Heart left ventricle (tissue), 16 donors: ENCODE measurements around the gene GPRC5D. TPM values are rescaled to one million over a fixed set of nuclear protein-coding genes. Genes with fewer than 3 reads are reported as not detected.
A peak's percentile ranks its signal among the peaks of the same experiment; 100 is the strongest.

Experiments used
- ATAC-seq, 4 donors: fragments of 200-7000 bp; cut with Tn5 transposase; one replicate each; pipeline ENCODE4 v1.9.1; 2020 to 2022; ENCODE audit warnings: moderate library complexity in 4 of 4, mild to moderate bottlenecking in 3 of 4, moderate number of reproducible peaks in 1 of 4
- DNase-seq, 5 donors: peaks; one replicate each; pipeline ENCODE4 v3.0.0-alpha.2; 2020
- H3K27ac ChIP-seq, 12 donors: fragments of 200-600 bp; sonication (generic) in 4 of 12; one replicate each; pipeline versions ENCODE4 v1.5.0 to v1.8.0; 2016 to 2022; ENCODE audit warnings: mild to moderate bottlenecking in 2 of 12
- H3K27me3 ChIP-seq, 9 donors: fragments of 200-600 bp; sonication (generic) in 2 of 9; one replicate each; pipeline versions ENCODE4 v1.5.1 to v1.8.0; 2016 to 2022; ENCODE audit warnings: mild to moderate bottlenecking in 3 of 9
- H3K36me3 ChIP-seq, 9 donors: fragments of 200-600 bp; sonication (generic) in 2 of 9; one replicate each; pipeline versions ENCODE4 v1.5.0 to v1.8.0; 2018 to 2022; ENCODE audit warnings: mild to moderate bottlenecking in 2 of 9
- H3K4me1 ChIP-seq, 12 donors: fragments of 200-600 bp; sonication (generic) in 4 of 12; one replicate each; pipeline versions ENCODE4 v1.5.0 to v1.8.0; 2016 to 2022; ENCODE audit warnings: mild to moderate bottlenecking in 3 of 12
- H3K4me3 ChIP-seq, 12 donors: fragments of 200-600 bp; sonication (generic) in 4 of 12; one replicate each; pipeline versions ENCODE4 v1.5.0 to v1.8.0; 2017 to 2022; ENCODE audit warnings: mild to moderate bottlenecking in 9 of 12, moderate library complexity in 4 of 12
- H3K9me3 ChIP-seq, 12 donors: fragments of 200-600 bp; sonication (generic) in 4 of 12; one replicate each; pipeline versions ENCODE4 v1.5.0 to v1.8.0; 2016 to 2022; ENCODE audit warnings: mild to moderate bottlenecking in 1 of 12
- POLR2A ChIP-seq, 2 donors: fragments of 450-650 bp; IDR thresholded peaks; one replicate each; pipeline ENCODE4 v1.6.1; 2017; ENCODE audit warnings: antibody characterized with exemption in 2 of 2, mild to moderate bottlenecking in 2 of 2, moderate library complexity in 2 of 2
- WGBS, 4 donors: extraction: QIAGEN DNeasy Blood & Tissue Kit in 2 of 4; methylation state at CpG; one replicate each; pipeline versions ENCODE4 v1.1.5 to v1.1.7; 2013 to 2018; 5-methylcytosine and 5-hydroxymethylcytosine counted together
- intact Hi-C, 10 donors: fragments of 100-400 bp; cut with DNase I; formaldehyde crosslinking; loops; one replicate each; pipeline versions ENCODE4 v1.11.1 to v1.14.2; 2022
- polyA plus RNA-seq, 2 donors: library from polyadenylated mRNA; stranded (reverse); fragments of 200-250 nt; gene quantifications; one replicate each; pipeline ENCODE4 v1.2.3, GENCODE V29; 2013
- total RNA-seq, 9 donors: library from RNA; depleted of rRNA in 2 of 9; stranded (reverse); fragments of >200 nt in 2 of 9; fragmentation: NEBNext Ultra II Directional in 3 of 9; extraction: Animal tissue kit (Norgen Biotek cat#: 25700) in 3 of 9; gene quantifications; one replicate each; pipeline versions ENCODE4 v1.1.0 to v1.2.4, GENCODE V29; 2016 to 2023
- TF ChIP-seq, protein P1 (sequence below), 12 donors: fragments of 200-600 bp; sonication (generic) in 4 of 12; IDR thresholded peaks; one replicate each; pipeline versions ENCODE4 v1.5.0 to v1.8.0; 2018 to 2022; ENCODE audit warnings: antibody characterized with exemption in 12 of 12, mild to moderate bottlenecking in 5 of 12
- donor health status: ischemic (EF 13 %, LVEDD 7.1; RV severe dilation, severe dysfunction).
- donor health status: healthy with polysubstance abuse.
- donor health status: DM: no; HTN: yes; CAD: no.
- donor health status: DM: no; HTN: no; CAD: no.
- donor health status: ischemic (EF 25% LVEDD 6.9; RV normal size, moderate dysfunction).
- donor health status: ischemic (EF 25% LVEDD 5.7; RV mildly dilated, moderate dysfunction).
- donor health status: healthy.
- donor health status: DM: yes; HTN: yes; CAD: no.
- donor health status: ischemic (EF 35%, LVEDD 5.7; RV mildly dilated, moderate dysfunction).
- donor health status: nonischemic (EF 11% LVEDD 7.7; RV severe dilation, severe dysfunction).
- donor health status: DM: yes; HTN: yes; CAD: no.
- donor health status: PGD.
- donor health status: ischemic (EF 29% LVEDD 5.4; RV normal size, mild dysfunction).
- donor health status: nonischemic (EF 23%, LVEDD 6.1; RV moderate dilation, normal function).

The GPRC5D gene
- total and polyA plus RNA-seq, 11 donors, result 0.11 TPM; not detected in 10

DNA sequence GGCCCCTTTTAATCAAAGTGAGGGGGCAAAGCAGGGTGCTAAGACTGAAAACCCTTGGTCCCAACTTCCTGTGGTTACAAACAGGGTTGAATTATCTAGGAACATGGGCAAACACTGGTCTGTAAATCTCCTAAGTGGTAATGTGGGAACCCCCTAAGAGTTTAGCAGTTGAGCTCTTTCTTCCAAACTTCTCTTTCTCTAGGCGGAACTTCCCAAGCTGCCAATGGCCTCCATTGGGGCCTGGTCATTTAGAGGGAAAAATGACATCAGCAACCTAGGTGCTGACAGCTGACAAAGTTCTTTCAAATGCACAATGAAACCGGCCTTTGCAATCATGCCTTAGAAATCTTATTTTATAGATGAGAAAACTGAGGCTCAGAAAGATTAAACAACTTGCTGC, 30.4 kb upstream of the GPRC5D start:
- 85 to 89% (median 88%) methylated on average over 2 of the region's 2 CpGs for WGBS, 4 donors
- no peak for DNase-seq
- Histone ChIP-seq H3K9me3 (no peaks in the 10 kb centered on the region), H3K4me1 (peaks cover 0 to 15% (median 5%) of the 10 kb centered on the region in 12 donors), H3K27ac (no peak overlapping the region), H3K4me3 (no peak overlapping the region), H3K36me3 (peaks cover 0 to 91% (median 65%) of the 10 kb centered on the region in 9 donors), H3K27me3 (no peaks in the 10 kb centered on the region)
- intact Hi-C loops, result loop anchor here in 9 of 10 donors (2.0 to 10.0 kb wide), 7 partner anchors 60 to 252 kb away; no protein-coding TSS in a partner anchor
- no peak for ATAC-seq
- TF ChIP-seq, protein P1, sequence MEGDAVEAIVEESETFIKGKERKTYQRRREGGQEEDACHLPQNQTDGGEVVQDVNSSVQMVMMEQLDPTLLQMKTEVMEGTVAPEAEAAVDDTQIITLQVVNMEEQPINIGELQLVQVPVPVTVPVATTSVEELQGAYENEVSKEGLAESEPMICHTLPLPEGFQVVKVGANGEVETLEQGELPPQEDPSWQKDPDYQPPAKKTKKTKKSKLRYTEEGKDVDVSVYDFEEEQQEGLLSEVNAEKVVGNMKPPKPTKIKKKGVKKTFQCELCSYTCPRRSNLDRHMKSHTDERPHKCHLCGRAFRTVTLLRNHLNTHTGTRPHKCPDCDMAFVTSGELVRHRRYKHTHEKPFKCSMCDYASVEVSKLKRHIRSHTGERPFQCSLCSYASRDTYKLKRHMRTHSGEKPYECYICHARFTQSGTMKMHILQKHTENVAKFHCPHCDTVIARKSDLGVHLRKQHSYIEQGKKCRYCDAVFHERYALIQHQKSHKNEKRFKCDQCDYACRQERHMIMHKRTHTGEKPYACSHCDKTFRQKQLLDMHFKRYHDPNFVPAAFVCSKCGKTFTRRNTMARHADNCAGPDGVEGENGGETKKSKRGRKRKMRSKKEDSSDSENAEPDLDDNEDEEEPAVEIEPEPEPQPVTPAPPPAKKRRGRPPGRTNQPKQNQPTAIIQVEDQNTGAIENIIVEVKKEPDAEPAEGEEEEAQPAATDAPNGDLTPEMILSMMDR (IDR thresholded peaks at IDR 0.05), result no peak
- no peak for TF ChIP-seq POLR2A (IDR thresholded peaks at IDR 0.05)

DNA sequence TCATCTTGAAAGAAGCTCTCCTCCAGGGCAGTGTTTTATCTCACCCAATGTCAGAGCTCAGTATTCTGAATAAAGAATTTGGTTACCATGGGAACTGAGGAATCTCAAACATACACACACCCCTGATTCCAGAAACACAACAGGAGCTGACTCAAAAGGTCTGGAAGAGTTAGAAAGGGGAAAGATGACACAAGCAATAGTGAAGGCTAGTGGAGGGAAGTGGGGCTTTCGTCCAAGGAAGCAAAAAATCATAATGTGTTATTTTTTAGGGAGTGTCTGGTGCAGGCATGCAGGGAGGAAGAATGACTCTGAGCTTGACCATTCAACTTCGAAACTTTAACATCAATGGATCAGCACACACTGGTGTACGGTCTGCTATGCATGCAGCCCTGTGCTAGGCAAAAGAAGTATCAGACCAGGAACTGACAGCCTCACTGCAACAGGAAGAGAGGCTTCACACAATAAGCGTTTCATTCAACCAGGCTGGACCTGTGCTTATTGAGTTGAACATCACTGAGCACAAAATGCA, 27.8 kb upstream of the GPRC5D start:
- H3K36me3 ChIP-seq, result peaks cover 0 to 86% (median 57%) of the 10 kb centered on the region in 9 donors
- intact Hi-C loops, result loop anchor here in 9 of 10 donors (5.0 to 10.0 kb wide), 6 partner anchors 57 to 255 kb away; no protein-coding TSS in a partner anchor
- 58 to 67% (median 61%) methylated on average over 4 of the region's 4 CpGs for WGBS, 4 donors

DNA sequence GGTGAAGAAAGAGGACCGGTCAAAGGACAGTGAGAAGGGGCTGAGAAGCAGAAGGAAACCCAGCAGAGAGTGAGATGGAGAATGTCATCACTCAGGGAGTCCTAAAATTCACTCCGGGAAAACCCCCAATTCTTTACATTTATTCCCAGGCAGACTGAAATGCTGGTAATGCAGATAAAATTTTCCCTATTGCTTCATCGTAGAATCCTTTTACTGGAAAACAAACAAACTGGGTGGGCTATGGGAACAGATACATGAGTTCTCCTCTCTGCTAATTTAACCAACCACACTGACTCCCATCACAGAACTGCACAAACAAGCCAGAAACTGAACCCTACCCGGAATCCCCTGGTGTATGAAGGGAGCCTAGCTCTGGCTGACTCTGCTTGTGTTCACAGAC, 27.2 kb upstream of the GPRC5D start:
- TF ChIP-seq, protein P1 (IDR thresholded peaks at IDR 0.05), result no peak
- no peak for TF ChIP-seq POLR2A (IDR thresholded peaks at IDR 0.05)
- DNase-seq (no peak), ATAC-seq (no peak)
- intact Hi-C loops, result no loop called here
- no peak overlapping the region for H3K4me3 ChIP-seq
- H3K27me3 ChIP-seq, result no peaks in the 10 kb centered on the region
- H3K9me3 ChIP-seq, result no peaks in the 10 kb centered on the region
- WGBS, 4 donors, result 73 to 80% (median 77%) methylated on average over 4 of the region's 4 CpGs
- peaks cover 0 to 86% (median 57%) of the 10 kb centered on the region in 9 donors for H3K36me3 ChIP-seq
- H3K27ac ChIP-seq, result peak overlapping the region in 5 of 12 donors; percentile 1 to 47 (median 12)
- H3K4me1 ChIP-seq, result peaks cover 0 to 22% (median 7%) of the 10 kb centered on the region in 12 donors

More for the DNA sequence above, 27.8 kb upstream of the GPRC5D start:
- TF ChIP-seq, protein P1 (IDR thresholded peaks at IDR 0.05), result no peak
- no peak overlapping the region for H3K4me3 ChIP-seq
- H3K27me3 ChIP-seq, result no peaks in the 10 kb centered on the region
- no peaks in the 10 kb centered on the region for H3K9me3 ChIP-seq
- no peak for DNase-seq
- H3K4me1 ChIP-seq, result peaks cover 0 to 22% (median 7%) of the 10 kb centered on the region in 12 donors
- ATAC-seq, result peak in 3 of 4 donors; percentile 60 to 65 (median 62)
- H3K27ac ChIP-seq, result peak overlapping the region in 5 of 12 donors; percentile 1 to 47 (median 14)

DNA sequence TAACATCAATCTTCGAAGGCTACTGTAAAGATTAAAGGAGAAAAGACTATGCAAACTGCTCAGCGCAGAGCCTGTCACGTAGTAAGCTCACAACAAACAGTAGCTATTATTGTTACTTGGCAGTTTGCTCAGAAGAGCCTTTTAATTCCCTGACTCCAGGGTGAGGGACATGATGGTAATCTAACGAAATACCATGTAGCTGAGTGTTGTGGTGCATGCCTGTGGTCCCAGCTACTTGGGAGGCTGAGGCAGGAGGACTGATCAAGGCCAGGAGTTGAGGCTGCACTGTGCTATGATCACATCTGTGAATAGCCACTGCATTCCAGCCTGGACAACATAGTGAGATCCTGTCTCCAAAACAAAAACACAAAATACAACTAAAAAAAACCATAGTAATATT, 25.3 kb upstream of the GPRC5D start:
- WGBS, 4 donors, result 93 to 97% (median 95%) methylated on average over 4 of the region's 4 CpGs
- Histone ChIP-seq H3K4me1 (peaks cover 0 to 22% (median 7%) of the 10 kb centered on the region in 12 donors), H3K27ac (peak overlapping the region in 1 of 12 donors; percentile 44), H3K9me3 (peaks cover 0 to 15% (median 4%) of the 10 kb centered on the region in 12 donors), H3K4me3 (no peak overlapping the region), H3K27me3 (no peaks in the 10 kb centered on the region), H3K36me3 (peaks cover 3 to 90% (median 74%) of the 10 kb centered on the region in 9 donors)
- TF ChIP-seq, protein P1 (IDR thresholded peaks at IDR 0.05), result no peak
- no peak for TF ChIP-seq POLR2A (IDR thresholded peaks at IDR 0.05)
- intact Hi-C loops, result no loop called here
- DNase-seq (no peak), ATAC-seq (no peak)
